NCI-H524 (cell line): ENCODE results near the gene HMX1.

Experiments used
- DNase-seq, 2 experiments: peaks; one replicate each; lab custom pipeline; 2025; lab: John Stamatoyannopoulos, UW

The HMX1 gene

GRCh38 chr4:8856835-8857621, 14.6 kb downstream of the HMX1 start:
- no peak for DNase-seq

- no peak for DNase-seq
Observed at GRCh38 chr4:8855818-8856245, 15.8 kb downstream of the HMX1 start.

- DNase-seq, result no peak
Observed at GRCh38 chr4:8854931-8855330, 16.7 kb downstream of the HMX1 start.

GRCh38 chr4:8854016-8854415, 17.6 kb downstream of the HMX1 start:
- no peak for DNase-seq

GRCh38 chr4:8853249-8853648, 18.4 kb downstream of the HMX1 start:
- no peak for DNase-seq

GRCh38 chr4:8852118-8852704, 19.4 kb downstream of the HMX1 start:
- DNase-seq, result no peak

GRCh38 chr4:8851321-8852117, 20.1 kb downstream of the HMX1 start:
- DNase-seq, result no peak

GRCh38 chr4:8850830-8851188, 20.8 kb downstream of the HMX1 start:
- DNase-seq, result no peak

- no peak for DNase-seq
Observed at GRCh38 chr4:8850074-8850829, 21.4 kb downstream of the HMX1 start.

- no peak for DNase-seq
Observed at GRCh38 chr4:8849266-8850073, 22.2 kb downstream of the HMX1 start.

- DNase-seq, result no peak
Observed at GRCh38 chr4:8848507-8849265, 23.0 kb downstream of the HMX1 start.

GRCh38 chr4:8847764-8848163, 23.9 kb downstream of the HMX1 start:
- peak in 1 of 2 experiments; percentile 22 for DNase-seq

- DNase-seq, result no peak
Observed at GRCh38 chr4:8847331-8847730, 24.3 kb downstream of the HMX1 start.

GRCh38 chr4:8846826-8847225, 24.8 kb downstream of the HMX1 start:
- no peak for DNase-seq

- no peak for DNase-seq
Observed at GRCh38 chr4:8846046-8846720, 25.5 kb downstream of the HMX1 start.

- DNase-seq, result no peak
Observed at GRCh38 chr4:8844976-8845690, 26.5 kb downstream of the HMX1 start.

- no peak for DNase-seq
Observed at GRCh38 chr4:8843597-8843996, 28.0 kb downstream of the HMX1 start.

GRCh38 chr4:8842614-8843013, 29.0 kb downstream of the HMX1 start:
- DNase-seq, result no peak

GRCh38 chr4:8841678-8842268, 29.9 kb downstream of the HMX1 start:
- DNase-seq, result no peak
